ENCODE data around the gene TRABD2B.

TRABD2B gene

GRCh38 chr1:47729685-47730084 lies 267.5 kb downstream of the TRABD2B start:
- no peaks in the 10 kb centered on the region for H3K36me3 Mint-ChIP-seq
- peaks cover 22% of the 10 kb centered on the region for H3K27me3 Mint-ChIP-seq
- no peak overlapping the region for H3K4me3 Mint-ChIP-seq
- peaks cover 11% of the 10 kb centered on the region for H3K4me1 Mint-ChIP-seq
- H3K27ac Mint-ChIP-seq: no peak overlapping the region
- no peaks in the 10 kb centered on the region for H3K9me3 Mint-ChIP-seq

GRCh38 chr1:47727697-47728085 lies 269.5 kb downstream of the TRABD2B start:
- H3K36me3 Mint-ChIP-seq: no peaks in the 10 kb centered on the region
- peaks cover 26% of the 10 kb centered on the region for H3K27me3 Mint-ChIP-seq
- H3K4me3 Mint-ChIP-seq: no peak overlapping the region
- H3K4me1 Mint-ChIP-seq: peaks cover 11% of the 10 kb centered on the region
- no peaks in the 10 kb centered on the region for H3K9me3 Mint-ChIP-seq
- H3K27ac Mint-ChIP-seq: no peak overlapping the region

- no peaks in the 10 kb centered on the region for H3K9me3 Mint-ChIP-seq
- H3K27me3 Mint-ChIP-seq: peaks cover 25% of the 10 kb centered on the region
- no peak overlapping the region for H3K4me3 Mint-ChIP-seq
- H3K36me3 Mint-ChIP-seq: no peaks in the 10 kb centered on the region
- peaks cover 11% of the 10 kb centered on the region for H3K4me1 Mint-ChIP-seq
- no peak overlapping the region for H3K27ac Mint-ChIP-seq
These were observed 270.0 kb downstream of the TRABD2B start for GRCh38 chr1:47727051-47727696.

- Mint-ChIP-seq H3K27ac (no peak overlapping the region), H3K36me3 (no peaks in the 10 kb centered on the region), H3K9me3 (no peaks in the 10 kb centered on the region), H3K4me1 (peaks cover 11% of the 10 kb centered on the region), H3K27me3 (peaks cover 27% of the 10 kb centered on the region), H3K4me3 (peak overlapping the region; percentile 75)
These were observed 271.0 kb downstream of the TRABD2B start for GRCh38 chr1:47725992-47726855.

GRCh38 chr1:47725511-47725991 lies 271.6 kb downstream of the TRABD2B start:
- Mint-ChIP-seq H3K9me3 (no peaks in the 10 kb centered on the region), H3K27me3 (peaks cover 27% of the 10 kb centered on the region), H3K4me1 (peaks cover 11% of the 10 kb centered on the region), H3K4me3 (no peak overlapping the region), H3K36me3 (no peaks in the 10 kb centered on the region), H3K27ac (no peak overlapping the region)

- no peak overlapping the region for H3K4me3 Mint-ChIP-seq
- no peak overlapping the region for H3K27ac Mint-ChIP-seq
- H3K9me3 Mint-ChIP-seq: no peaks in the 10 kb centered on the region
- peaks cover 28% of the 10 kb centered on the region for H3K27me3 Mint-ChIP-seq
- H3K36me3 Mint-ChIP-seq: no peaks in the 10 kb centered on the region
- H3K4me1 Mint-ChIP-seq: peaks cover 11% of the 10 kb centered on the region
These were observed 272.1 kb downstream of the TRABD2B start for GRCh38 chr1:47725000-47725473.

- Mint-ChIP-seq H3K27ac (no peak overlapping the region), H3K4me3 (no peak overlapping the region), H3K36me3 (no peaks in the 10 kb centered on the region), H3K27me3 (peaks cover 31% of the 10 kb centered on the region), H3K4me1 (peaks cover 11% of the 10 kb centered on the region), H3K9me3 (no peaks in the 10 kb centered on the region)
These were observed 272.7 kb downstream of the TRABD2B start for GRCh38 chr1:47724432-47724999.

- H3K4me1 Mint-ChIP-seq: peaks cover 11% of the 10 kb centered on the region
- H3K9me3 Mint-ChIP-seq: no peaks in the 10 kb centered on the region
- H3K36me3 Mint-ChIP-seq: no peaks in the 10 kb centered on the region
- no peak overlapping the region for H3K4me3 Mint-ChIP-seq
- no peak overlapping the region for H3K27ac Mint-ChIP-seq
- H3K27me3 Mint-ChIP-seq: peaks cover 28% of the 10 kb centered on the region
These were observed 274.1 kb downstream of the TRABD2B start for GRCh38 chr1:47722909-47723580.

- H3K4me3 Mint-ChIP-seq: no peak overlapping the region
- no peaks in the 10 kb centered on the region for H3K9me3 Mint-ChIP-seq
- H3K36me3 Mint-ChIP-seq: no peaks in the 10 kb centered on the region
- peaks cover 28% of the 10 kb centered on the region for H3K27me3 Mint-ChIP-seq
- H3K4me1 Mint-ChIP-seq: peaks cover 11% of the 10 kb centered on the region
- no peak overlapping the region for H3K27ac Mint-ChIP-seq
These were observed 275.1 kb downstream of the TRABD2B start for GRCh38 chr1:47722101-47722500.

GRCh38 chr1:47720111-47720510 lies 277.1 kb downstream of the TRABD2B start:
- Mint-ChIP-seq H3K4me1 (no peaks in the 10 kb centered on the region), H3K36me3 (no peaks in the 10 kb centered on the region), H3K9me3 (no peaks in the 10 kb centered on the region), H3K4me3 (no peak overlapping the region), H3K27me3 (peaks cover 26% of the 10 kb centered on the region), H3K27ac (no peak overlapping the region)

- Mint-ChIP-seq H3K36me3 (no peaks in the 10 kb centered on the region), H3K4me1 (no peaks in the 10 kb centered on the region), H3K27ac (no peak overlapping the region), H3K4me3 (no peak overlapping the region), H3K27me3 (peaks cover 44% of the 10 kb centered on the region), H3K9me3 (no peaks in the 10 kb centered on the region)
These were observed 279.8 kb downstream of the TRABD2B start for GRCh38 chr1:47717341-47717740.

GRCh38 chr1:47713975-47714767 lies 283.0 kb downstream of the TRABD2B start:
- no peaks in the 10 kb centered on the region for H3K36me3 Mint-ChIP-seq
- peaks cover 44% of the 10 kb centered on the region for H3K27me3 Mint-ChIP-seq
- no peak overlapping the region for H3K27ac Mint-ChIP-seq
- H3K4me3 Mint-ChIP-seq: no peak overlapping the region
- H3K9me3 Mint-ChIP-seq: no peaks in the 10 kb centered on the region
- peaks cover 9% of the 10 kb centered on the region for H3K4me1 Mint-ChIP-seq

GRCh38 chr1:47713333-47713953 lies 283.7 kb downstream of the TRABD2B start:
- no peaks in the 10 kb centered on the region for H3K36me3 Mint-ChIP-seq
- no peak overlapping the region for H3K27ac Mint-ChIP-seq
- H3K4me3 Mint-ChIP-seq: no peak overlapping the region
- H3K4me1 Mint-ChIP-seq: peaks cover 12% of the 10 kb centered on the region
- H3K27me3 Mint-ChIP-seq: peaks cover 46% of the 10 kb centered on the region
- H3K9me3 Mint-ChIP-seq: no peaks in the 10 kb centered on the region

GRCh38 chr1:47712596-47713299 lies 284.4 kb downstream of the TRABD2B start:
- no peak overlapping the region for H3K27ac Mint-ChIP-seq
- no peaks in the 10 kb centered on the region for H3K36me3 Mint-ChIP-seq
- no peak overlapping the region for H3K4me3 Mint-ChIP-seq
- peaks cover 15% of the 10 kb centered on the region for H3K4me1 Mint-ChIP-seq
- H3K9me3 Mint-ChIP-seq: no peaks in the 10 kb centered on the region
- peaks cover 49% of the 10 kb centered on the region for H3K27me3 Mint-ChIP-seq
